Natural killer cell treated with Interleukin-12 subunit alpha and Interleukin-12 subunit beta and Interleukin-15 and Interleukin-18, amount 100 ng/mL, for 72 hours (primary cell): ENCODE results near the gene CAD. TPM values are rescaled to one million over a fixed set of nuclear protein-coding genes. Genes with fewer than 3 reads are reported as not detected.
A peak's percentile ranks its signal among the peaks of the same experiment; 100 is the strongest.

Experiments
- ATAC-seq, 2 donors: fragments of 150-1000 bp; cut with Tn5 transposase in 1 of 2; sonication (Bioruptor Pico), chemical (Tn5 transposase) in 1 of 2; 2 replicates each; pipeline ENCODE4 v1.10.0; 2021
- DNase-seq: peaks from one replicate; pipeline ENCODE4 v3.0.0; 2022; ENCODE audit warnings: low spot score
- H3K27ac Mint-ChIP-seq, 2 donors: 1 replicate in 1 of 2; 2 replicates in 1 of 2; pipeline ENCODE4 v1.8.0; 2022; ENCODE audit warnings: mixed read lengths in 2 of 2, mild to moderate bottlenecking in 1 of 2, moderate library complexity in 1 of 2
- H3K27me3 Mint-ChIP-seq, 2 donors: 1 replicate in 1 of 2; 2 replicates in 1 of 2; pipeline ENCODE4 v1.8.0; 2022; ENCODE audit warnings: mixed read lengths in 2 of 2
- H3K36me3 Mint-ChIP-seq: one replicate; pipeline ENCODE4 v1.8.0; 2022; ENCODE audit warnings: mixed read lengths
- H3K4me1 Mint-ChIP-seq, 2 donors: 1 replicate in 1 of 2; 2 replicates in 1 of 2; pipeline ENCODE4 v1.8.0; 2022; ENCODE audit warnings: low read depth in 2 of 2, mixed read lengths in 2 of 2, mild to moderate bottlenecking in 1 of 2
- H3K4me3 Mint-ChIP-seq: one replicate; pipeline ENCODE4 v1.8.0; 2022; ENCODE audit warnings: mixed read lengths
- H3K9me3 Mint-ChIP-seq: 2 replicates; pipeline ENCODE4 v1.8.0; 2022; ENCODE audit warnings: mixed read lengths
- total RNA-seq, 2 donors: library from RNA; stranded (reverse); gene quantifications; one replicate each; pipeline ENCODE4 v1.2.3, GENCODE V29; 2022

The CAD gene
- total RNA-seq, 2 donors from 2014 or later: 50.6 to 175 TPM

DNA sequence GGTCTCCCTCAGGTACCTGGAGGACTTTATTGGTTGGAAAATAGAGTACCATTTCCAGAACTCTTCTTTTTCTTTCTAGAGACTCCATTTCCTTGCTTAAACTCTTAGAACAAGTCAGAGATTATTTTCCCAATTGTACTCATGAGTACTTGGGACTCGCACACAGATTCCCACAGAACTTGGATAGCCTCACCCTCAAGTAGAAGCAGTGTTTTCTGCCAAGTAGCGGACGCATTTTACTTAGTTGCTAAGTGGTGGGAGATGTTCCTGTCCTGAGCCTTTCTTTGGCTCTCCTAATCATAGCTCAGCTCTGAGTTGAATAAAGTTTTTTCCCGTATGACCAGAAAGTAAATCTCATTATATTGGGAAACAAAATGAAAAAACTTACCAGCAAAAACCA is 28.5 kb downstream of the CAD start:
- ATAC-seq: no peak
- H3K4me1 Mint-ChIP-seq: no peaks in the 10 kb centered on the region
- H3K27ac Mint-ChIP-seq: no peak overlapping the region
- H3K4me3 Mint-ChIP-seq: no peak overlapping the region
- H3K36me3 Mint-ChIP-seq: no peaks in the 10 kb centered on the region
- DNase-seq: no peak
- peaks cover 4 to 13% of the 10 kb centered on the region in 2 donors for H3K27me3 Mint-ChIP-seq
- H3K9me3 Mint-ChIP-seq: no peaks in the 10 kb centered on the region

DNA sequence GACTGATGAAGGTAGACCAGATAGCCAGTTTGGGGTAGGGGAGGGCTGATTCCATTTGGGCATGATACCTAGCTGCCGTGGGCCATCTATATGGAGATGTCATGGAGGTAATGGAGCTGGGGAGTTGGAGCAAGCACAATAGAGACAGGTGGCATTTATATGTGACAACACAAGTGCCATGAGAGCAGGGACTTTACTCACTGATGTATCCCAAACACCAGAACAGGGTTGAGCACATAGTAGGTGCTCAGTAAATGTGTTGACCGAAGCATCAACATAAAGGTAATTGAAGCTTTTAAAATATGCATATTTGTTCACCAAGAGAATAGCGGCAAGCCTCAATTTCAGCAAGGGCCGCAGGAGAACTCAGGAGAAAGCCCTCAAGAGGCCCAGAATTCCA is 30.7 kb downstream of the CAD start:
- H3K27me3 Mint-ChIP-seq: peaks cover 11 to 20% of the 10 kb centered on the region in 2 donors
- no peaks in the 10 kb centered on the region for H3K36me3 Mint-ChIP-seq
- H3K4me1 Mint-ChIP-seq: no peaks in the 10 kb centered on the region
- ATAC-seq (no peak), DNase-seq (peak; percentile 45)
- H3K27ac Mint-ChIP-seq: no peak overlapping the region
- no peaks in the 10 kb centered on the region for H3K9me3 Mint-ChIP-seq
- no peak overlapping the region for H3K4me3 Mint-ChIP-seq

DNA sequence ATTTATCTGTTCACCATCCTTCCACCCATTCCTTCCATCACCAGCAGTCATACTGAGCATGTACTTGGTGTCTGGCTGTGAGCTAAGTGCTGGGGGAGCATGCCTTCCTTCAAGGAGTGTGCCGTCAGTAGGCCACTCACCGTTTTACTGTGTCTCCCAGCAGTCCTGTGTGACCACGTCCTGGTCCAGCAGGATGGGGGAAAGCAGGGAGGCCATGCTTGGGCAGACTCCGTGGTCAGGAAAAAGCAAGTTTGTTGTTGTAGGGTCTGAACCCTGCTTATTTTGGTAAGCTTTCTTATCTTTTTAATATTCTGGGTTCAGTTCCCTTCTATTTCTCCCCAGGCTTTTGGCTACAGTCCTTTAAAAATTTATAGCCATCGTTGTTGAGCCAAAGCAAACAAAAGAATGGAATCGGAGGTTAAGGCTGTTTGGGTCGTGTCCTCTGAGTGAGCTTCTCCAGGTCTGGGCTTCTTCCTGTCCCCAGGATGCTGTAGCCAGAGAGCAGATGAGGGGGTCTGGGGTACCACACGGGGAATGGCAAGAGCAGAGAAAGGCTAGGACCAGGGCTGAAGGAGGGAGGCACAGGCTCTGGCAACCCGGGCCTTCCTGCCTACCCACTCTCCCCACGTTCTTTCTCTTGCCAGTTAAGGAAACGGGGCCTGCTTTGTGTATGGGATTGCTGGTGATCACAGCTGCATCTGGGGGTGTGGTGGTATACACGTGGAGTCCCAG is 32.2 kb downstream of the CAD start:
- no peak overlapping the region for H3K4me3 Mint-ChIP-seq
- H3K27me3 Mint-ChIP-seq: peaks cover 11 to 20% of the 10 kb centered on the region in 2 donors
- H3K9me3 Mint-ChIP-seq: no peaks in the 10 kb centered on the region
- no peak overlapping the region for H3K27ac Mint-ChIP-seq
- ATAC-seq (peak in 1 of 2 donors; percentile 17), DNase-seq (peak; percentile 38)
- no peaks in the 10 kb centered on the region for H3K36me3 Mint-ChIP-seq
- no peaks in the 10 kb centered on the region for H3K4me1 Mint-ChIP-seq

DNA sequence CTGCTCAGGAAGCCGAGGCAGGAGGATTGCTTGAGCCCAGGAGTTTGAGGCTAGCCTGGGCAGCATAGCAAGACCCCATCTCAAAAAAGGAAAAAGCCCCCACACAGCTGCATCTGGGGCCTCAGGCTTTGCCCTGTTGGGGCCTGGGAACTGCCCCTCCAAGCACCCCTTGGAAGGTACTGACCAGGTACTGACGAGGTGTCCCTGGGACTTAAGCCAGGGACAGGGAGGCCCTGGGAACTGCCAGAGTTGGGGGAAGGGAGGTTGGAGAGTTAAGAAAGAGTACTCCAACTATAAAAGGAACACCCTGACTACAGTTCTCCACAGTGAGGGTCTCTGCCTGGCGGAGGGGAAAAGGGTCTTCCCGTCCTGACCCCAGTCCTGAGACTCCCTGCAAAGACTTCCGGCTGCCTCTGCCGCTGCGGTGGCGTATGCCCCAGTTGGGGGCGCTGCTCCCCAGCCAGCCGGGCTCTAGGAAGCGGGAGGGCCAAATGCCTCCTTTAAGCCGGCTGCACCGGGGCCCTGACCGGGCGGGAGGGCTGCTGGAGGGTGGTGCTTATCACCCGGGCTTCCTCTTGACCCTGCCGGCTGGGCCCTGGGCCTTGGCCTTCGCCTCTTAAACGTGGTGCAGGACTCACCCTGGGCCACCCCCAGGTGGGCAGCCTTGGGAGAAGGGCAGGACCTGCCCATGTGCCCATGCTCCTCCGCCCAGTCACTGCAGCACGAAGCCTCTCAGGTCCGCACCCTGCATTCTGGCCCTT is 32.9 kb downstream of the CAD start:
- ATAC-seq: peak; percentile 63 to 67
- Mint-ChIP-seq H3K4me1 (no peaks in the 10 kb centered on the region), H3K27ac (no peak overlapping the region), H3K4me3 (no peak overlapping the region), H3K9me3 (no peaks in the 10 kb centered on the region), H3K27me3 (peaks cover 11 to 20% of the 10 kb centered on the region in 2 donors), H3K36me3 (no peaks in the 10 kb centered on the region)
- peak; percentile 60 for DNase-seq

DNA sequence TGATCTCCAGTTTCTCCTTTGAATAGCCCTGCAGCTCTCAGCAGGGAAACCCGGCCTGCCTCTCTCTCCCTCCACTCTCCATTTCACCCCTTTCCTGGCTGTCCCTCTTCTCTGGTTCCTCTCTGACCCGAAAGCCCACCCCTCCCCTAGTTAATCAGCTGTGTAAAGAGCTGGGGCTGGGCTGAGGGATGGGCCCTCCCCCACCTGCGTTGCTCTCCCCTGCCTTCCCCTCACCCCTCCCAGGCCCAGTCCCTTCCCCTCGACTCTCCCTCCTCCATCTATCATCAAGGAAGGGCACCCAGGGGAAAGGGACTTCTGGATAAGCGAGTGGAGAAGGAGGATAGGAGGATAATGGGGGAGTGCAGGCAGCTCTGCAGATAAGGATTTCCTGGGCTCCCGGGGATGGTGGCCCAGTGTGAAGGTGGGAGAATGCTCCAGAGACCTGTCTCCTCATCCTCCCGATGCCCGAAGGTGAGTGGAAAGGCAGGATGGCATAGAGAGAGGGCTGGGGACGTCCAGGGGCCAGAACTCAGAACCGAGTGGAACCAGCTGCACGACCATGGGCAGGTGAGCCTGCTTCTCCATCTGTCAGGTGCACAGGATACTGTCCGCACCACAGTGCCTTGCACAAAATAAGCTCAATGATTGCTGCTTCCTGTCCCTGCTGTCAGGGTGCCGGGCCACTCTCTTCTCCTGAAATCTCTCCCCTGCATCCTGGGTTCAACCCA is 33.6 kb downstream of the CAD start:
- Mint-ChIP-seq H3K9me3 (no peaks in the 10 kb centered on the region), H3K4me1 (no peaks in the 10 kb centered on the region), H3K27ac (no peak overlapping the region), H3K27me3 (peaks cover 11 to 26% of the 10 kb centered on the region in 2 donors), H3K36me3 (no peaks in the 10 kb centered on the region), H3K4me3 (no peak overlapping the region)
- ATAC-seq (no peak), DNase-seq (peak; percentile 45)

DNA sequence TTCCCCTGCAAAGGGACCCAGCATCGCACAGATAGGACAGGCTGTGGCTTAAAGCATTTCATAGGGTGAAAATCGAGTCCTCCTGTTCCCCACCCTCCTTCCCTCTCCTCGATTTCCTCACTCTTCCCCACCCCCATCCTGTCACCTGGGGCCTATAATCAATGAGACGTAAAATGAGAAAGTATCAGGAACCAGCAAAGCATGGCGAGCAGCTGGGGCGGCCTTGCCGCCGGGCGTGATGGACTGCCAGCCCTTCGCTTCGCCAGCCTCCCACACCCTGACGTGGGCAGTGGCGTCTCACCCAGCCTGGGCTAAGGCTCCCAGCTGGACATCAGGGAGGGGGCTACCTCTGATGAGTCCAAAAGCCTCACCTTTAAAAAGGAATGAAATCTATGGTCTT is 34.6 kb downstream of the CAD start:
- Mint-ChIP-seq H3K36me3 (no peaks in the 10 kb centered on the region), H3K27me3 (peaks cover 18 to 35% of the 10 kb centered on the region in 2 donors), H3K27ac (no peak overlapping the region), H3K4me3 (no peak overlapping the region), H3K4me1 (no peaks in the 10 kb centered on the region), H3K9me3 (no peaks in the 10 kb centered on the region)
- DNase-seq (peak; percentile 58), ATAC-seq (no peak)

DNA sequence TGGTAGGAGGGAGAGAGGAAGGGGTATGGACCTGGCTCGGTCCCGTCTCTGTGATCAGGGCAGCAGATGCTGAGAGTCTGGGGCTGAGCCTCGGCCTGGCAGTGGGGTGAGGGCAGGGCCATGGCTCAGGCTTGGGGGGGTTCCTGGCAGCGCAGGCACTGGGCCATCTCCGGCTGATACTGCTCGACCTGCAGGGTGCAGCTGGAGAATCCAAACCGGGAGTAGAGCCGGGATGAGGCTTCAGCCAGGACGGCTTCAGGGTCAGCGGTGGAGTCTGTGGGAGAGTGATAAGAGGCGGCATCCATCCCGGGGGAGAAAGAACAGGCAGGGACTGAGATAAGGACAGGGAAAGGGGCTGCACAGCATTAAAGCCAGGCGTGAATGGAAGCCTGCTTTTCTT is 38.0 kb downstream of the CAD start:
- Mint-ChIP-seq H3K4me3 (no peak overlapping the region), H3K36me3 (no peaks in the 10 kb centered on the region), H3K27me3 (peaks cover 27 to 37% of the 10 kb centered on the region in 2 donors), H3K9me3 (no peaks in the 10 kb centered on the region), H3K4me1 (no peaks in the 10 kb centered on the region), H3K27ac (no peak overlapping the region)
- peak in 1 of 2 donors; percentile 29 for ATAC-seq
- no peak for DNase-seq

DNA sequence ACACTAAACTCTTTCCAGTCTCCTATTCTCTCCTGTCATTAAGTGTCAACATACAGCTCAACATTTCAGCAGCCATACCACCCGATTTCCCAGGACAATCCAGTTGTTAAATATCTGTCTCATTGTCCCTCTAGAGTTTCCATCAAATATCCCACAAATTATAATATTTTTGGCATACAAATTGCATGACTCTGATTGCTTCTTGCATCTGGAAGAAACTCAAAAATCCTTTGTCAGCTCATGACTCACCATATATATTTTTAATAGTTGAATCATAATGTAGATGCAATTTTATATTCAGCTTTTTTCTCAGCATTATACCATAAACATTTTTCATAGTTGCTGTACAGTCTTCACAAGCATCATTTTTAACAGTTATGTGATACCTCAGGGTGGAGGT is 38.5 kb downstream of the CAD start:
- no peaks in the 10 kb centered on the region for H3K9me3 Mint-ChIP-seq
- no peak overlapping the region for H3K27ac Mint-ChIP-seq
- H3K27me3 Mint-ChIP-seq: peaks cover 31 to 42% of the 10 kb centered on the region in 2 donors
- ATAC-seq (no peak), DNase-seq (no peak)
- no peaks in the 10 kb centered on the region for H3K36me3 Mint-ChIP-seq
- H3K4me3 Mint-ChIP-seq: no peak overlapping the region
- peaks cover 0 to 2% of the 10 kb centered on the region in 2 donors for H3K4me1 Mint-ChIP-seq

DNA sequence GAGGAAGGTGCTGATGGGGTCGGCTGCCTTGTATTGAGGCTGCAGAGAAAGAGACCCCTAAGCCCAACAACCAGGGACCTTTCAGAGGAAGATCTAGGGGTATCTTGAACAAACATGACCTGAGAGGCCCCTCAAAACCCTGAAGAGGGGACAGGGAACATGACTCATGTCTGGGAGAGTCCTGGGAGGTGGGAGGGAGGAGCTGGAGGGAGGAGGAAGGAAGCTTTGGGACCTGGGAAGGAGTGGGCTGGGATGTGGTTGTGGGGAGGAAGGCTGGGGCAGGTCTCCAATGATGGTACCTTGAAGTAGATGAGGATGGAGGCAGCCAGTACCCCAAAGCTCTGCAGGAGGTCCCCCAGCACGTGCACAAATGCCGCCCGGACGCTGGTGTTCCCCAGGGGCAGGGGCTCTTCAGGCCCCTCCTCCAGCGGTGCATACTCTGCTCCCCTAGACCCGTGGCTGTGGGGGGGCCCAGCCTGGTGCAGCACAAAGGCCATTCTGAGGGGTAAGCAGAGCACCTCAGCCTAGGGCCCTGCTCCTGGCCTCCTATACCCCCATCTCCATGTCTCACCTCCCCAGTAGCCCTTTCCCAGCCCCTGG is 39.8 kb downstream of the CAD start:
- DNase-seq: no peak
- no peak overlapping the region for H3K27ac Mint-ChIP-seq
- no peak overlapping the region for H3K4me3 Mint-ChIP-seq
- no peaks in the 10 kb centered on the region for H3K9me3 Mint-ChIP-seq
- H3K4me1 Mint-ChIP-seq: peaks cover 5 to 11% of the 10 kb centered on the region in 2 donors
- H3K36me3 Mint-ChIP-seq: no peaks in the 10 kb centered on the region
- H3K27me3 Mint-ChIP-seq: peaks cover 39 to 48% of the 10 kb centered on the region in 2 donors
- ATAC-seq: no peak

DNA sequence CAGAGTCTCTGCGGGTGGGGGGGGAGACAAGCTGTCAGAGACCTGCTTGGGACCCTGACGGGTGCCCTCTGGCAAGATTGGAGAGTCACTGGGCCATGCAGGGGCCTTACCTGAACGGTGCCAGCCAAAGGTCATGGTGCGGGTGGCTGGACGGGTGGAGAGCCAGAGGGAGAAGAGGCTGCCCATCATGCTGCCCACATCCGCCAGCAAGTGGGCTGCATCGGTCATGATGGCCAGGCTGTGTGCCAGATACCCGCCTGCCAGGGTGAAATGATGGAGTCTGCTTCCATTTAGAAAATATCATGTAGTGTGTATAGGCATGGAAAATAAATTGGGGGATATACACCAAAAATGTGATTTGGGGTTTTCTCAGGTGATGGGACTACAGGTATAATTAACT is 40.9 kb downstream of the CAD start:
- H3K9me3 Mint-ChIP-seq: no peaks in the 10 kb centered on the region
- H3K4me1 Mint-ChIP-seq: peaks cover 7 to 11% of the 10 kb centered on the region in 2 donors
- H3K27ac Mint-ChIP-seq: no peak overlapping the region
- DNase-seq (no peak), ATAC-seq (no peak)
- peaks cover 37 to 51% of the 10 kb centered on the region in 2 donors for H3K27me3 Mint-ChIP-seq
- no peak overlapping the region for H3K4me3 Mint-ChIP-seq
- H3K36me3 Mint-ChIP-seq: no peaks in the 10 kb centered on the region

DNA sequence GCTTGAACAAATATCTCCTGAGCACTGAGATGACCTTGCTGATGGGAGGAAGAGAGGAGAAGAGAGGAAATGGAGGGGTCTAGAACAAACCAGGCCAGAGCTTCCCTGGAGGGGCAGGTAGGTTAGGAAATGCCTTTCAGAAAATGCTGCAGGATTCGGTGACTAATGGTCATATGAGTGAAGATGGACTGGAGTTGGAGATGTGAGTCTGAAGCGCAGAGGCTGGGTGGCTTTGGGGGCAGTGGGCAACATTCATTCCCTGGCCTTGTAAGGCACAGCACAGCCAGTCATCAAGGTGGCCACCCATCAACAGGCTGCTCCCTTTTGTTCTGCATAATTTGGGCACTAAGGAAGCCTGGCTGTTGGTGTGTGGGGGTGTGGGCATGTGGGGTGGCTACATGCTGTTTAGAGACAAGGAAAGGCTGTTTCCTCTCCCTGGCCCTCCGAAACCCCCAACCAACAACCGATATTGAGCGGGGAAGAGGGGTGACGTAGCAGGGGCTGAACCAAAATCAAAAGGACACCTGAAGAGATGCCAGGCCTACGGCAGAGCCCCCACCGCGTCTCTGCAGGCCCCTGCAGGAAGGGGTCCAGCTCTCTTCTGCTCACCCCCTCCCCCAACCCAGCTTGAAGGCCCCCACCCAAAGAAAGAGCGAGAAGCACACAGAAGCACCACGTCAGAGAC is 44.2 kb downstream of the CAD start:
- no peak for ATAC-seq
- H3K4me1 Mint-ChIP-seq: peaks cover 18 to 22% of the 10 kb centered on the region in 2 donors
- H3K9me3 Mint-ChIP-seq: no peaks in the 10 kb centered on the region
- no peak overlapping the region for H3K27ac Mint-ChIP-seq
- no peaks in the 10 kb centered on the region for H3K36me3 Mint-ChIP-seq
- DNase-seq: no peak
- H3K27me3 Mint-ChIP-seq: peaks cover 51 to 53% of the 10 kb centered on the region in 2 donors
- H3K4me3 Mint-ChIP-seq: peak overlapping the region; percentile 51

DNA sequence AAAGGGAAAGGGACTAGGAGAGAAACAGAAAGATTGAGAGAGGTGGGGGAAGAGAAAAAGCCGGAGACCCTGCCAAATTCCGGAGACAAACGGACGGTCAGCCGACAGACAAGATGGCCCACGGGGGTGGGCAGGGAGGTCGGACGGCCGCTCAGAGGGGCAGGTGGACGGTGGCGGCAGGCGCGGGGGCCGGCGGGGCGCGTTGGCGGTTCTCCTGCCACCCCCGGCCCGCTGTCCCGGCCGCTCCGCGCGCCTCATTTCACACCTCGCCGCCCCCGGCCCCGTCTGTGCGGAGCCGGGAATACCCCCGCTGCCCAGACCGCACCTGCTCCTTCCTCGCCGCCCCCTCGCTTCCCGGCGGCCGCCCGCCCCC is 44.7 kb downstream of the CAD start:
- peak overlapping the region; percentile 51 for H3K4me3 Mint-ChIP-seq
- ATAC-seq: no peak
- H3K27me3 Mint-ChIP-seq: peaks cover 47 to 51% of the 10 kb centered on the region in 2 donors
- no peaks in the 10 kb centered on the region for H3K9me3 Mint-ChIP-seq
- no peak overlapping the region for H3K27ac Mint-ChIP-seq
- H3K36me3 Mint-ChIP-seq: no peaks in the 10 kb centered on the region
- no peak for DNase-seq
- peaks cover 18 to 22% of the 10 kb centered on the region in 2 donors for H3K4me1 Mint-ChIP-seq
